Esophagus muscularis mucosa (tissue), 3 donors: Measurements from ENCODE around the gene CD47.

Experiments used
- POLR2A ChIP-seq: fragments of 450-650 bp; IDR thresholded peaks from one replicate; pipeline ENCODE4 v1.6.1; 2017; ENCODE audit warnings: antibody characterized with exemption, moderate library complexity, mild to moderate bottlenecking, low read depth
- TF ChIP-seq, protein P1 (sequence below), 3 experiments: fragments of 200-600 bp in 2 of 3; fragments of 450-650 bp in 1 of 3; sonication (generic) in 2 of 3; IDR thresholded peaks; one replicate each; pipeline ENCODE4 v1.5.1; 2017 to 2019; ENCODE audit warnings: antibody characterized with exemption in 3 of 3, mild to moderate bottlenecking in 2 of 3, moderate library complexity in 1 of 3

DNA sequence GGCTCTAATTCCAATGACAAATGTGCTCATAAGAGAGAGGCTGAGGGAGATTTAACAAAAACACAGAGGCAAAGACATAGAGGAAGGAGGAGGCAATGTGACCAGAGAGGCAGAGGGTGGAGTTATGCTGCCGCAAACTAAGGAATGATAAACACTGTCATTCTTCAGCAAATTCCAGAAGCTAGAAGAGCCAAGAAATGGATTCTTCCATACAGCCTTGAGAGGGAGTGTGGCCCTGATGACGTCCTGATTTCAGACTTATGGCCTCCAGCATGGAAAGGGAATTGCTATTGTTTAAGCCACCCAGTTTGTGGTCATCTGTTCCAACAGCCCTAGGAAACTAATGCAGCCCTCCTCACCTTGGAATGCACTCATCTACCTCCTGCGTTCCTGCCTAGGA, 30.5 kb downstream of the CD47 start:
- TF ChIP-seq, protein P1, sequence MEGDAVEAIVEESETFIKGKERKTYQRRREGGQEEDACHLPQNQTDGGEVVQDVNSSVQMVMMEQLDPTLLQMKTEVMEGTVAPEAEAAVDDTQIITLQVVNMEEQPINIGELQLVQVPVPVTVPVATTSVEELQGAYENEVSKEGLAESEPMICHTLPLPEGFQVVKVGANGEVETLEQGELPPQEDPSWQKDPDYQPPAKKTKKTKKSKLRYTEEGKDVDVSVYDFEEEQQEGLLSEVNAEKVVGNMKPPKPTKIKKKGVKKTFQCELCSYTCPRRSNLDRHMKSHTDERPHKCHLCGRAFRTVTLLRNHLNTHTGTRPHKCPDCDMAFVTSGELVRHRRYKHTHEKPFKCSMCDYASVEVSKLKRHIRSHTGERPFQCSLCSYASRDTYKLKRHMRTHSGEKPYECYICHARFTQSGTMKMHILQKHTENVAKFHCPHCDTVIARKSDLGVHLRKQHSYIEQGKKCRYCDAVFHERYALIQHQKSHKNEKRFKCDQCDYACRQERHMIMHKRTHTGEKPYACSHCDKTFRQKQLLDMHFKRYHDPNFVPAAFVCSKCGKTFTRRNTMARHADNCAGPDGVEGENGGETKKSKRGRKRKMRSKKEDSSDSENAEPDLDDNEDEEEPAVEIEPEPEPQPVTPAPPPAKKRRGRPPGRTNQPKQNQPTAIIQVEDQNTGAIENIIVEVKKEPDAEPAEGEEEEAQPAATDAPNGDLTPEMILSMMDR (IDR thresholded peaks at IDR 0.05), result no peak
- TF ChIP-seq POLR2A, result no peak
